DOHH2 (cell line): ENCODE results near the gene GFPT1.

Source experiments
- EZH2phosphoT487 ChIP-seq: fragments of 200-600 bp; sonication (generic); IDR thresholded peaks from 2 replicates; pipeline ENCODE4 v1.6.1; 2017; ENCODE audit warnings: borderline replicate concordance, mild to moderate bottlenecking, antibody characterized with exemption, low read length, moderate library complexity, mixed read lengths
- TF ChIP-seq, protein P1 (sequence below): fragments of 200-600 bp; sonication (generic); IDR thresholded peaks from one replicate; pipeline ENCODE4 v1.5.1; 2014; ENCODE audit warnings: antibody characterized with exemption, mild to moderate bottlenecking, low read depth, low read length; ENCODE audit not compliant: poor library complexity, severe bottlenecking

DNA sequence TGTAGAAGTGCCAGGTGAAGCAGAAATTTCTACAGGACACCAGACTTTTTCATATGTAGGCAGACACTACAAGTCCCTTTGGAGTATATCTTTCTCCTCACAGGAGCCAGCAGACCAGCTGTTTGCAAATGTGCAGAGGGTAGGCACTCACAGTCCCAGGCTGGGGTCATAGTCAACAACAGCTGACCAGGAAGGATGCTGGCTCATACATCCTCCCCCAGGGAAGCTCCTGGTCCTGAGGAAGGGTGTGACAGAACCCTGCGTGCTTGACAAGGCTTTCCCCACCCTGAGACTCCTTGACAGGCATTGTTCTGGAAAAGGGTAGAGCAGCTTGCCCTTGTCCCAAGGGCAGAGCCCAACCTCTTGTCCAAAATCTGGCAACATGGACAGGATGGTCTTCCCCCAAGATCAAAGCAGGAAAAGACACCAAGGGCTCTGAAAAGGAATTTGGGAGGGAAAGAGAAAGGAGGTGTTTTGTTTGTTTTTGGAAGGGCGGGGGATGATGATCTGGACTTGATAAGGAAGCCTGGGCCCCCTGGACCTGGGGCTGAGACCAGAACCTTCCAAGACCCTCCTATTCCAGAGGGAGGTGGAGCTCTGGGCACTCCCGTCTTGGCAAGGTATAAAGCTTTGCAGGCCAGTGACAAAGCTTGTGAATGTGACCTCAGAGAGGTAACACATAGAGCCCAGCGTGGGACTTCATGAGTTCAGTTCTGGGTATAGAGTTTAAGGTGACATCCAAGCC lies 87.1 kb downstream of the GFPT1 start:
- TF ChIP-seq, protein P1, sequence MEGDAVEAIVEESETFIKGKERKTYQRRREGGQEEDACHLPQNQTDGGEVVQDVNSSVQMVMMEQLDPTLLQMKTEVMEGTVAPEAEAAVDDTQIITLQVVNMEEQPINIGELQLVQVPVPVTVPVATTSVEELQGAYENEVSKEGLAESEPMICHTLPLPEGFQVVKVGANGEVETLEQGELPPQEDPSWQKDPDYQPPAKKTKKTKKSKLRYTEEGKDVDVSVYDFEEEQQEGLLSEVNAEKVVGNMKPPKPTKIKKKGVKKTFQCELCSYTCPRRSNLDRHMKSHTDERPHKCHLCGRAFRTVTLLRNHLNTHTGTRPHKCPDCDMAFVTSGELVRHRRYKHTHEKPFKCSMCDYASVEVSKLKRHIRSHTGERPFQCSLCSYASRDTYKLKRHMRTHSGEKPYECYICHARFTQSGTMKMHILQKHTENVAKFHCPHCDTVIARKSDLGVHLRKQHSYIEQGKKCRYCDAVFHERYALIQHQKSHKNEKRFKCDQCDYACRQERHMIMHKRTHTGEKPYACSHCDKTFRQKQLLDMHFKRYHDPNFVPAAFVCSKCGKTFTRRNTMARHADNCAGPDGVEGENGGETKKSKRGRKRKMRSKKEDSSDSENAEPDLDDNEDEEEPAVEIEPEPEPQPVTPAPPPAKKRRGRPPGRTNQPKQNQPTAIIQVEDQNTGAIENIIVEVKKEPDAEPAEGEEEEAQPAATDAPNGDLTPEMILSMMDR: no peak
- no peak for TF ChIP-seq EZH2phosphoT487
